PFSK-1 (cell line): ENCODE measurements around the gene ARPC1B.

Source experiments
- TAF1 ChIP-seq: IDR thresholded peaks from 2 replicates; pipeline ENCODE4 v1.6.1; 2012; ENCODE audit warnings: low read length, control low read depth, borderline replicate concordance; ENCODE audit not compliant: insufficient read depth
- TF ChIP-seq, protein P1 (sequence below), 2 experiments: IDR thresholded peaks; 2 replicates each; pipeline versions ENCODE4 v1.6.1 to v1.8.0; 2011 to 2012; ENCODE audit warnings: low read depth in 2 of 2, low read length in 2 of 2, control low read depth in 1 of 2, inconsistent platforms in 1 of 2, mild to moderate bottlenecking in 1 of 2, moderate library complexity in 1 of 2; ENCODE audit not compliant: insufficient read depth in 1 of 2

DNA sequence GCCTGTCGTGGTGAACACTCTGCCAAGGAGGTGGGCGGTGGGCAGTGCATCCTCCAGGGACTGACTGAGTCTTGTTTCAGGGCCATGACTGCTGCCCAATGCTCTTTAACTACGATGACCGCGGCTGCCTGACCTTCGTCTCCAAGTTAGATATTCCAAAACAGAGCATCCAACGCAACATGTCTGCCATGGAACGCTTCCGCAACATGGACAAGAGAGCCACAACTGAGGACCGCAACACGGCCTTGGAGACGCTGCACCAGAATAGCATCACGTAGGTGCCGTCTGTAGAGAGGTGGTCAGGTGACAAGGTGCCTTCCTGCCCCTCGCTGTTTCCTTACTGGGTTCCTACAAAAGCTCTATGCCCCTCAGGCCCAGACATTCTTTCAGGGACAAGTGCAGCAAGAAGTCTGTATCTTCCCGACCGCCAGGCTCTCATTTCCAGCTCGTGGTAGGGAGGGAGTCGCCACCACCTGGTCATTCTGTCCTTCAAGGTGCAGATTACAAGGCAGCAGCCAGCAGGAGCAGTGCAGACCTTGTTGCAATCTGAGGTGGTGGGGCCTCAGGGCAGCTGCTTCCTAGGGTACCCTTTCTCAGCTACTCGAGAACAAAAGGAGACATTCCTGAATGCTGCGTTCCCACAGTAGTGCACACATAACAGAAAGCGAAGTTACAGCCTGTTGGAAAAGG lies 14.9 kb upstream of the ARPC1B start:
- TF ChIP-seq, protein P1, sequence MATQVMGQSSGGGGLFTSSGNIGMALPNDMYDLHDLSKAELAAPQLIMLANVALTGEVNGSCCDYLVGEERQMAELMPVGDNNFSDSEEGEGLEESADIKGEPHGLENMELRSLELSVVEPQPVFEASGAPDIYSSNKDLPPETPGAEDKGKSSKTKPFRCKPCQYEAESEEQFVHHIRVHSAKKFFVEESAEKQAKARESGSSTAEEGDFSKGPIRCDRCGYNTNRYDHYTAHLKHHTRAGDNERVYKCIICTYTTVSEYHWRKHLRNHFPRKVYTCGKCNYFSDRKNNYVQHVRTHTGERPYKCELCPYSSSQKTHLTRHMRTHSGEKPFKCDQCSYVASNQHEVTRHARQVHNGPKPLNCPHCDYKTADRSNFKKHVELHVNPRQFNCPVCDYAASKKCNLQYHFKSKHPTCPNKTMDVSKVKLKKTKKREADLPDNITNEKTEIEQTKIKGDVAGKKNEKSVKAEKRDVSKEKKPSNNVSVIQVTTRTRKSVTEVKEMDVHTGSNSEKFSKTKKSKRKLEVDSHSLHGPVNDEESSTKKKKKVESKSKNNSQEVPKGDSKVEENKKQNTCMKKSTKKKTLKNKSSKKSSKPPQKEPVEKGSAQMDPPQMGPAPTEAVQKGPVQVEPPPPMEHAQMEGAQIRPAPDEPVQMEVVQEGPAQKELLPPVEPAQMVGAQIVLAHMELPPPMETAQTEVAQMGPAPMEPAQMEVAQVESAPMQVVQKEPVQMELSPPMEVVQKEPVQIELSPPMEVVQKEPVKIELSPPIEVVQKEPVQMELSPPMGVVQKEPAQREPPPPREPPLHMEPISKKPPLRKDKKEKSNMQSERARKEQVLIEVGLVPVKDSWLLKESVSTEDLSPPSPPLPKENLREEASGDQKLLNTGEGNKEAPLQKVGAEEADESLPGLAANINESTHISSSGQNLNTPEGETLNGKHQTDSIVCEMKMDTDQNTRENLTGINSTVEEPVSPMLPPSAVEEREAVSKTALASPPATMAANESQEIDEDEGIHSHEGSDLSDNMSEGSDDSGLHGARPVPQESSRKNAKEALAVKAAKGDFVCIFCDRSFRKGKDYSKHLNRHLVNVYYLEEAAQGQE (IDR thresholded peaks at IDR 0.05; ENCODE audit: insufficient read depth in 1 of 2, low read depth in 2 of 2, low read length in 2 of 2), result no peak
- no peak for TF ChIP-seq TAF1
